Gastroesophageal sphincter (tissue), 4 donors: ENCODE data around the gene JUP. TPM values are rescaled to one million over a fixed set of nuclear protein-coding genes. Genes with fewer than 3 reads are reported as not detected.
"Not testable (repeated sequence)": the region's sequence is repeated elsewhere in the genome, so short reads cannot be mapped to it uniquely, and the experiment has no call there.

Source experiments
- ATAC-seq: fragments of 150-250 bp; one replicate; pipeline ENCODE4 v1.9.1; 2016; ENCODE audit warnings: mild to moderate bottlenecking, moderate library complexity
- H3K27ac ChIP-seq, 4 donors: fragments of 200-600 bp; sonication (generic) in 3 of 4; 1 replicate in 3 of 4; 2 replicates in 1 of 4; pipeline ENCODE4 v1.5.1; 2016 to 2019
- H3K27me3 ChIP-seq: fragments of 200-600 bp; sonication (generic); one replicate; pipeline ENCODE4 v1.5.1; 2019
- H3K36me3 ChIP-seq, 2 donors: fragments of 200-600 bp; sonication (generic); one replicate each; pipeline ENCODE4 v1.5.1; 2019; ENCODE audit warnings: control low read depth in 1 of 2
- H3K4me1 ChIP-seq, 3 donors: fragments of 200-600 bp; sonication (generic); 1 replicate in 2 of 3; 2 replicates in 1 of 3; pipeline ENCODE4 v1.5.1; 2016 to 2019; ENCODE audit warnings: control low read depth in 2 of 3
- H3K4me3 ChIP-seq, 2 donors: fragments of 200-600 bp; sonication (generic); one replicate each; pipeline ENCODE4 v1.5.1; 2019; ENCODE audit warnings: mild to moderate bottlenecking in 1 of 2, moderate library complexity in 1 of 2
- H3K9me3 ChIP-seq, 3 donors: fragments of 200-600 bp; sonication (generic); one replicate each; pipeline ENCODE4 v1.5.1; 2017 to 2019; ENCODE audit warnings: control low read depth in 2 of 3
- EP300 ChIP-seq: sonication (generic); formaldehyde crosslinking; IDR thresholded peaks from one replicate; pipeline ENCODE4 v1.6.1; 2017; ENCODE audit warnings: antibody characterized with exemption, mild to moderate bottlenecking
- POLR2A ChIP-seq, 2 donors: fragments of 450-650 bp; IDR thresholded peaks; one replicate each; pipeline ENCODE4 v1.6.1; 2017; ENCODE audit warnings: antibody characterized with exemption in 2 of 2, mild to moderate bottlenecking in 2 of 2, moderate library complexity in 1 of 2
- POLR2AphosphoS5 ChIP-seq: sonication (generic); formaldehyde crosslinking; IDR thresholded peaks from one replicate; pipeline ENCODE4 v1.6.1; 2017; ENCODE audit warnings: antibody characterized with exemption
- whole genome bisulfite sequencing, 2 donors: methylation state at CpG; one replicate each; pipeline ENCODE4 v1.1.5; 2018; ENCODE audit warnings: low coverage in 1 of 2; 5-methylcytosine and 5-hydroxymethylcytosine counted together
- total RNA-seq, 4 donors: library from RNA; depleted of rRNA; stranded (reverse); fragments of >200 nt; gene quantifications; one replicate each; pipeline ENCODE4 v1.1.0, GENCODE V29; 2016
- TF ChIP-seq, protein P1 (sequence below), 4 experiments: fragments of 200-600 bp in 2 of 4; fragments of 450-650 bp in 2 of 4; sonication (generic) in 1 of 4; IDR thresholded peaks; one replicate each; pipeline ENCODE4 v1.5.1; 2017 to 2019; ENCODE audit warnings: antibody characterized with exemption in 4 of 4, mild to moderate bottlenecking in 2 of 4, moderate library complexity in 2 of 4

JUP gene
- total RNA-seq, 4 donors from 2014 or later, result 30.8 to 60.9 (median 41.7) TPM

DNA sequence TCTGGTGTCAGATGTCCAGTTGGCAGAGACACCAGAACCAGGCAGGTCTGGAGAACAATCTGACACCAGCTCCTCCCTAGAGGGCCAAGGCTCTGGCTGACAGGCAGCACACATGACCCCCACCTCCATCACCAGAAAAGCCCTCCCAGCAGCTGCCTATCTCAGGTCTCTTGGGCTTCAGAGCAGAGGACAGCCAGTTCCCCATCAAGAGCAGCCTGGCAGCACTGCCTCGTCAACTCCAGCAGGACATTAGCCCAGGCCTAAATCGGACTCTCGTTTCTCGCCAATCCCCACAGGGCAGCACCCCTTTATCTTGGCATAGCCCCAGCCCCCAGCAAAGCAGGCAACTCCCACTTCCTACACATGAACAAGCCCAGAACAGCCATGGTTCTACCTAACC lies 4.4 kb downstream of the JUP start:
- TF ChIP-seq, protein P1, sequence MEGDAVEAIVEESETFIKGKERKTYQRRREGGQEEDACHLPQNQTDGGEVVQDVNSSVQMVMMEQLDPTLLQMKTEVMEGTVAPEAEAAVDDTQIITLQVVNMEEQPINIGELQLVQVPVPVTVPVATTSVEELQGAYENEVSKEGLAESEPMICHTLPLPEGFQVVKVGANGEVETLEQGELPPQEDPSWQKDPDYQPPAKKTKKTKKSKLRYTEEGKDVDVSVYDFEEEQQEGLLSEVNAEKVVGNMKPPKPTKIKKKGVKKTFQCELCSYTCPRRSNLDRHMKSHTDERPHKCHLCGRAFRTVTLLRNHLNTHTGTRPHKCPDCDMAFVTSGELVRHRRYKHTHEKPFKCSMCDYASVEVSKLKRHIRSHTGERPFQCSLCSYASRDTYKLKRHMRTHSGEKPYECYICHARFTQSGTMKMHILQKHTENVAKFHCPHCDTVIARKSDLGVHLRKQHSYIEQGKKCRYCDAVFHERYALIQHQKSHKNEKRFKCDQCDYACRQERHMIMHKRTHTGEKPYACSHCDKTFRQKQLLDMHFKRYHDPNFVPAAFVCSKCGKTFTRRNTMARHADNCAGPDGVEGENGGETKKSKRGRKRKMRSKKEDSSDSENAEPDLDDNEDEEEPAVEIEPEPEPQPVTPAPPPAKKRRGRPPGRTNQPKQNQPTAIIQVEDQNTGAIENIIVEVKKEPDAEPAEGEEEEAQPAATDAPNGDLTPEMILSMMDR (IDR thresholded peaks at IDR 0.05), result no peak
- peak overlapping the region in 3 of 4 donors; percentile 53 to 60 (median 53) for H3K27ac ChIP-seq
- H3K4me1 ChIP-seq, result peaks cover 0 to 68% (median 41%) of the 10 kb centered on the region in 3 donors
- ATAC-seq, result no peak
- 49% methylated on average over 4 of the region's 4 CpGs; no CpG with 5 or more reads in 1 of the 2 donors for WGBS, 2 donors
- no peaks in the 10 kb centered on the region for H3K9me3 ChIP-seq
- H3K36me3 ChIP-seq, result no peaks in the 10 kb centered on the region
- no peak overlapping the region for H3K4me3 ChIP-seq
- H3K27me3 ChIP-seq, result peaks cover 57% of the 10 kb centered on the region

DNA sequence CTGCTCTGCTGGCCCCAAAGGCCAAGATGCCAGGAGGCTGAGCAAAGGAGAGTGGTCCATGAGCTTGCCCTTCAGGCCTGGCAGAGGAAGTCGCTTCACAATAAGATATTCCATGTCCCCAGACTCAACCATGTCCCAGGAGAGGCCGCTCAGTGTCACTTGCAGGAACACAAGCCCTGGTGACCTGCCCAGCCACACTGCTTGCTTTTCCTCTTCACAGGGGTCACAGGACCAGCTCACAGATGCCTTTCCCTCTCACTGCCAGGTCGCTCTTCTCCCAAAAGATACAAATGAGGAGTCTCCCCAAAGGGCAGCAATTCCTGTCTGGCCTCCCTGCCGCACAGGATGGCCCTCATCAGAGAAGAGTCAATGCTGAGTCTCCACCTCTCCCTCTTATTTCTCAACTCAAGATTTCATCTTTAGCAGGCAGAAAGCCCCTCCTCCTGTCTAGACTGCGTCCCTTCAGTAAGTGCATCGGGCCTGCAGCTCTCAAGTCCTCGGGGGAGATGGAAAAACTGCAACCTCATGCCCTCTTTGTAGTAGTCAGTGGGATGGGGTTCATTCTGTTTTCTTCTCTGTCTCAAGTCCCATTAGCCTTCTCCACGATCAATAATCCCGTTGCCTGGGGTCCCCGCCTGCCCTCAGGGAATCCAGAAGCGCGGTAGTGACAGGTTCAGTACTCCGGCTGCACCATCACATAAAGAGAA lies 5.0 kb downstream of the JUP start:
- ATAC-seq, result no peak
- Histone ChIP-seq H3K27ac (peak overlapping the region in 3 of 4 donors; percentile 53 to 60 (median 53)), H3K4me1 (peaks cover 0 to 68% (median 46%) of the 10 kb centered on the region in 3 donors), H3K4me3 (no peak overlapping the region), H3K36me3 (no peaks in the 10 kb centered on the region), H3K27me3 (peaks cover 53% of the 10 kb centered on the region), H3K9me3 (no peaks in the 10 kb centered on the region)
- TF ChIP-seq EP300 (no peak), POLR2AphosphoS5 (no peak), POLR2A (IDR thresholded peaks at IDR 0.05) (no peak)
- TF ChIP-seq, protein P1 (IDR thresholded peaks at IDR 0.05), result no peak
- 35 to 95% methylated on average over 4 of the region's 13 CpGs for WGBS, 2 donors

DNA sequence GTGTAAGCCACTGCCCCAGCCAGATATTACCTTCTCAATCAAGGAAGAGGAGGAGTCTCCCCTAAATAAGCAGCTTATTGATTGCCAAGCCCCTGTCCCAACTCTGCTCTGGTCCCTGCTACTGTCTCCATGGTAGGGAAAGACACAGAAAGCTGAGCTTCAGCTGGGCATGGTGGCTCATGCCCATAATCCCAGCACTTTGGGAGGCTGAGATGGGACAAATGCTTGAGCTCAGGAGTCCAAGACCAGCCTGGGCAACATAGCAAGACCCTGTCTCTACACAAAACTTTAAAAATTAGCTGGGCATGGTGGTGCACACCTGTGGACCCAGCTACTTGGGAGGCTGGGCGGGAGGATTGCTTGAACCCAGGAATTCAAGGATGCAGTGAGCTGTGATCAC lies 6.6 kb downstream of the JUP start:
- H3K4me1 ChIP-seq, result peaks cover 0 to 68% (median 41%) of the 10 kb centered on the region in 3 donors
- no peaks in the 10 kb centered on the region for H3K9me3 ChIP-seq
- no CpG with 5 or more reads among the region's 1 CpG for WGBS, 2 donors
- TF ChIP-seq, protein P1 (IDR thresholded peaks at IDR 0.05), result no peak
- TF ChIP-seq POLR2AphosphoS5 (no peak), EP300 (no peak), POLR2A (IDR thresholded peaks at IDR 0.05) (no peak)
- H3K27ac ChIP-seq, result no peak overlapping the region
- H3K4me3 ChIP-seq, result no peak overlapping the region
- H3K36me3 ChIP-seq, result no peaks in the 10 kb centered on the region
- ATAC-seq, result no peak
- peaks cover 37% of the 10 kb centered on the region for H3K27me3 ChIP-seq

DNA sequence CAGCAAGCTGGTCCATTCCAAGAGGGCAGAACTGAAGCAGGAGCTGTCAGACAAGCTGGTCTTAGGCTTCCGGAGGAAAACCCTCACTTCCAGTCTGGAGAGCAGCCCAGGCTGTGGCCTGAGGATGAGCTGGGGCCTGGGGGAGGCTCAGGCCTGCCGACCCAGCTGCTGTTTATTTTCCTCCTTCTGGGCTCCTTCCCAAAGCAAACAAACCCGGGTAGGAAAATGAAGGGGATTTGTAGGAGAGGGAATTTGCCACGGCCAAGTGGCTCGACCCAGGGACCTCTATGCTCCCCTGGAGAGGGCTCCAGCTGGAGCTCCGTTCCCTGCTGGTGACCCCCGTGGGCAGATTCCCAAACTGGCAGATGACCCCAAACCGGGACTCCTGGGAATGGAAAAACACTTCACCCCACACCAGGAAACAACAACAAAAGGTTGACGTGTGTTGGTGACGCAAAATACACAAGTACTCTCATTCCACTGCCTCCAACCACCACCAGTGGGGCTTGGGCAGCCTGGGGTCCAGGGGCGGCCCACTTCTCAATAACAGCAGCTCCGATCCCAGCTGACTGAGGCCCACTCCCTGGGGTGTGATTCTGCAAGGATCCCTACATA lies 8.8 kb downstream of the JUP start:
- Histone ChIP-seq H3K4me1 (peaks cover 0 to 76% (median 44%) of the 10 kb centered on the region in 3 donors), H3K9me3 (no peaks in the 10 kb centered on the region), H3K27me3 (peaks cover 21% of the 10 kb centered on the region), H3K4me3 (no peak overlapping the region), H3K27ac (peak overlapping the region in 3 of 4 donors; percentile 73 to 75 (median 74)), H3K36me3 (no peaks in the 10 kb centered on the region)
- ATAC-seq, result peak; percentile 71
- TF ChIP-seq POLR2AphosphoS5, result peak; percentile 18
- TF ChIP-seq POLR2A (IDR thresholded peaks at IDR 0.05), result no peak
- no CpG with 5 or more reads among the region's 12 CpGs for WGBS, 2 donors

DNA sequence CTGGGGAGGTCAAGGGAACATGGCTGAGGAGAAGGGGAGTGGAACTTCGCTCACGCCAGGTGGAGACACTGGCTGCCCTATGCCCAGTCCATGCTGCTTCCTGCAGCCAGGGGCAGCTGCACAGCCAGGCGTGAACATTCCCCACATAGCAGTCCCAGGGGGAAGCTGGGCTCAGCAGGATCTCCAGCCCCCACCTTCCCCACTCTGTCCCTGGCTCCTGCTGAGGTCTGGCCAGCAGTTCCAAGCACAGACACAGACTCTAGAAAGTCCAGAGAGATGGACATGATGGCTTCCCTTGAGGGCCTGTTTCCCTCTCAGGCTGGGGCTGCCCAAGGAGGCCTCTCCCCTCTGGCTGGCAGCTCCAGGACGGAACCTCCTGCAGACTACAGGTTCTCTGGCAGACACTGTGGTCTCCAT lies 9.3 kb downstream of the JUP start:
- Histone ChIP-seq H3K4me3 (no peak overlapping the region), H3K36me3 (no peaks in the 10 kb centered on the region), H3K9me3 (no peaks in the 10 kb centered on the region), H3K27me3 (peaks cover 16% of the 10 kb centered on the region), H3K27ac (peak overlapping the region in 3 of 4 donors; percentile 73 to 75 (median 74)), H3K4me1 (peaks cover 0 to 76% (median 41%) of the 10 kb centered on the region in 3 donors)
- 47% methylated on average over 3 of the region's 4 CpGs; no CpG with 5 or more reads in 1 of the 2 donors for WGBS, 2 donors
- ATAC-seq, result peak; percentile 49
- TF ChIP-seq POLR2A (IDR thresholded peaks at IDR 0.05), result no peak
- TF ChIP-seq, protein P1 (IDR thresholded peaks at IDR 0.05), result peak in 2 of 4 experiments; percentile 26 to 35
- no peak for TF ChIP-seq EP300
- no peak for TF ChIP-seq POLR2AphosphoS5

DNA sequence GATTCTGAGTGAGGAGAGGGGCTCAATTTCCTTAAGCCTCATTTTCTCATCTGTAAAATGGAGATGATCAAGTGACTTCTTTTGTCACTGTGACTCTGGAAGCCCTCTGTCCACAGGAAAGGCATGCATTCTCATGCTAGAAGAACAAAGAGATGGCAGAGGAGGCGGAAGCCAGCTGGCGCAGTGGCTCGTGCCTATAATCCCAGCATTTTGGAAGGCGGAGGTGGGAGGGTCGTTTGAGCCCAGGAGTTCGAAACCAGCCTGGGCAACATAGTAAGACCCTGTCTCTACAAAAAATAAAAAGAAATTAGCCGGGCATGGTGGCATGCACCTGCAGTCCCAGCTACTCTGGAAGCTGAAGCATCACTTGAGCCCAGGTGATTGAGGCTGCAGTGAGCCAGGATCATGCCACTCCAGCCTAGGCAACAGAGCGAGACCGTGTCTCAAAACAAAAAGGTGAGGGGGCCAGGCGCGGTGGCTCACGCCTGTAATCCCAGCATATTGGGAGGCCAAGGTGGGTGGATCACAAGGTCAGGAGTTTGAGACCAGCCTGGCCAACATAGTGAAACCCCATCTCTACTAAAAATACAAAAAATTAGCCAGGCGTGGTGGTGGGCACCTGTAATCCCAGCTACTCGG lies 10.1 kb downstream of the JUP start:
- ATAC-seq, H3K4me3 ChIP-seq, H3K9me3 ChIP-seq, H3K36me3 ChIP-seq: not testable (repeated sequence)
- 83 to 96% methylated on average over 3 to 6 of the region's 14 CpGs for WGBS, 2 donors
- Histone ChIP-seq H3K27ac (peak overlapping the region in 2 of 4 donors; percentile 73 to 74), H3K27me3 (peaks cover 13% of the 10 kb centered on the region), H3K4me1 (peaks cover 0 to 72% (median 38%) of the 10 kb centered on the region in 3 donors)
